G401 (cell line): Measurements from ENCODE around the gene ACAA1. TPM values are rescaled to one million over a fixed set of nuclear protein-coding genes. Genes with fewer than 3 reads are reported as not detected.
"Not testable (repeated sequence)": the region's sequence is repeated elsewhere in the genome, so short reads cannot be mapped to it uniquely, and the experiment has no call there.

ENCODE experiments used
- DNase-seq: peaks from one replicate; pipeline ENCODE4 v3.0.0-alpha.2; 2015; ENCODE audit warnings: low spot score
- in situ Hi-C: cut with HindIII; loops from 2 replicates; pipeline ENCODE4 v1.10.0; 2016; ENCODE audit warnings: low sequenced_read_pairs, mixed read lengths
- total RNA-seq: library from RNA; depleted of rRNA; stranded (reverse); fragments of >200 nt; shearing (Covaris generic); gene quantifications from 2 replicates; pipeline ENCODE4 v1.2.3, GENCODE V29; 2014; rRNA removed

The ACAA1 gene
- total RNA-seq, 1 experiment from 2014 or later = 58.6 TPM

DNA sequence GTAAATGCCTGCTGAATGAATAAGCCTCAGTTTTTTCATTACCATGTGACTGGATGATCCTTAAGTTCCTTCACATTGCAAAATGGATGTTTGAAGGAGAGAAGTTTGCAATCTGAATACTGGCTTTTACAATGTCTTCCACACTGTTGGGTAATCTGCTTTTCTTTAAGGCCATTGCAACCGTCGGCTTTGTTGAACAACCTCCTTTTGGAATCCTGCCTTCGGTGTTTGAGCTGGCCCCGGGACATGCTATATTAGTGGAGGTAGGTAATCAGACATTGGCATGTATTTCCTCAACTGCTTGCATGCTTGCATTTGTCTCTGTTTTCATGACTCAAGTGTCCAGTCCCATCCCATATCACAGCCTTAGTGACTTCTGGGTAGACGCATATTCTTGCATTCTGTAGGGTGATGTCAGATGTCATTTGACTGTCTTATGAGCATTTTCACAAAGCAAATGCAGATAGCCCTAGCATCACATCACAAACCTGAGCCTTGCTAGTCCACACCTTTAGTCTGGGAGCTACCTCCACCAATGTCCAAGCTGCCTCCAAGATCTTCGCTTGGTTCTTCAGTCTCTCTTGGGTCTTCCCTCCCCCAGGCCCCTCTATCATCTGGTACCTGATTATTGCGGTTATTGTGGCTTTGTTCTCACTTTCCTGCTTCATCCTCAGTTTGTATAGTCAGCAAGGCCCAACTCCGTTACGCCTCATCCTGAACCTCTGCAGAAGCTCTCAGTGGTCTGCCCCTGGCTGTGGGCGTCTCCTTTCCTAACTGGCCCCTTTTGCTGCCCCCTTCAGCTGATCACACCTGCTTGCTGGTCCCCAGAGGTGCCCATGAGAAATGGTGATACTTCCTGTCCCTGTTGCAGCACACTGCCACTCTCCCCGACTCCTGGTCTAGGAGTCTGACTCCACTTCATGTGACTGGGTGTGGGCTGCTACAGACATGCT, 48.5 kb downstream of the ACAA1 start:
- DNase-seq = no peak
- in situ Hi-C loops = no loop called here

DNA sequence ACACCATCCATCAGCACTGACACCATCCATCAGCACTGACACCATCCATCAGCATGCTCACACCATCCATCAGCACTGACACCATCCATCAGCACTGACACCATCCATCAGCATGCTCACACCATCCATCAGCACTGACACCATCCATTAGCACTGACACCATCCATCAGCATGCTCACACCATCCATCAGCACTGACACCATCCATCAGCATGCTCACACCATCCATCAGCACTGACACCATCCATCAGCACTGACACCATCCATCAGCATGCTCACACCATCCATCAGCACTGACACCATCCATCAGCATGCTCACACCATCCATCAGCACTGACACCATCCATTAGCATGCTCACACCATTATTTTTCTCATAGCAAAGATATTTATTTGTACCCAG, 49.6 kb downstream of the ACAA1 start:
- in situ Hi-C loops = not testable (repeated sequence)

DNA sequence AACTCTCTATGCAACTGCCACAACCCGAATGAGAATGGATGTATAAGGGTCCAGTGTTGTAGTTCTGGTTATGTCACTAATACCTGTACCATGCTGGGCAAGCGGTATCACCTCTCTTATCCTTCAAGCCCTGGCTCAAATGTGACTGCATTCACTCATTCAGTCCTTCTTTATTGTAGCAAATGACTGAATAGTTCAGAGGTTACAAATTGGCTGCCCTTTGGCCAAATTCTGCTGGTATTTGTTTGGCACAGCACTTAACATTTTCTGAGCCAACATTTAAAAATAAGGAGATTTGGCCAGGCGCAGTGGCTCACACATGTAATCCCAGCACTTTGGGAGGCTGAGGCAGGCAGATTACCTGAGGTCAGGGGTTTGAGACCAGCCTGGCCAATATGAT, 50.4 kb downstream of the ACAA1 start:
- in situ Hi-C loops = no loop called here
- DNase-seq = no peak

More for the DNA sequence above, 49.6 kb downstream of the ACAA1 start:
- not testable (repeated sequence) for DNase-seq

DNA sequence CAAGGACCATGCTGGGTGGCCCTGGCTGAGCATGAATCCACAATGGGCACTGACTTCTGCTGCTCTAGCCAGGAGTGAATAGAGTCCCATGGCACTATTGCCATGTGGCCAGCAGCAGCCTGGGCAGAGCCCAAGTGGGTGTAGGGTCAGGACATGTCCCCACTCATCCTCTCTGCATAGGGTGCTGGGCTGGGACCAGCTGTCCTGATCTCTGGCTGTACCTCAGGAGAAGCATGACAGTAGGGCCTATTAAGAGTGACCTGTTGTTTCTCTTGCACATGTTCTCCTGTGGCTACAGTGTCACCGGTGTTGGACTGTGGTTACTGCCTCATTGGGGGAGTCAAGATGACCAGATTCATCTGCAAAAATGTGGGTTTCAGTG, 51.0 kb downstream of the ACAA1 start:
- DNase-seq = no peak
- in situ Hi-C loops = no loop called here

GRCh38 chr3:38085311-38085942, 51.5 kb downstream of the ACAA1 start:
- in situ Hi-C loops = no loop called here
- no peak for DNase-seq

- in situ Hi-C loops = no loop called here
- DNase-seq = peak; percentile 3
Measured at GRCh38 chr3:38084334-38085310, 52.3 kb downstream of the ACAA1 start.

DNA sequence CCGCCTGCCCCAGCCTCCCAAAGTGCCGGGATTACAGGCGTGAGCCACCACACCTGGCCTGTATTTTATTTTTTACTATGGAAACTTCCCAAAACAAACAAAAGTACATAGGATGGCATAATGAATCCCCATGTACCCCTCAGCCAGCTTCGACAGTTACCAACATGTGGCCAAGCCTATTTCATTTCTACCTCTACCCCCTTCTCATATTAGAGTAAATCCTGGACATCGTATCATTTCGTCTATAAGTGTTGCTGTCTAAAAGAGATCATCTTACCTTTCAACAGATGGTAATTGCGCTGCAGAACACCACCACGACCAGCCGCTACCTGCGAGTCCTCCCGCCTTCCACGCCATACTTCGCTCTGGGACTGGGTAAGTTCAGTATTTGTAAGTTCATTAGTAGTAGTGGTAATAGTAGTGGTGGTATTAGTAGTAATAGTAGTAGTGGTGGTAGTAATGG, 53.0 kb downstream of the ACAA1 start:
- no peak for DNase-seq
- in situ Hi-C loops = no loop called here

GRCh38 chr3:38083254-38083653, 53.7 kb downstream of the ACAA1 start:
- DNase-seq, in situ Hi-C loops: not testable (repeated sequence)

- in situ Hi-C loops, DNase-seq: not testable (repeated sequence)
Measured at GRCh38 chr3:38082296-38082695, 54.6 kb downstream of the ACAA1 start.

GRCh38 chr3:38077073-38077472, 59.9 kb downstream of the ACAA1 start:
- DNase-seq, in situ Hi-C loops: not testable (repeated sequence)

Other genes starting within 250 kb of the ACAA1 start
- 7.1 and 8.2 TPM in 2 replicates for gene VILL, start 146.3 kb downstream of the ACAA1 start, total RNA-seq
- 8.7 and 9.0 TPM in 2 replicates for gene PLCD1, start 107.5 kb downstream of the ACAA1 start, total RNA-seq
- gene DLEC1, start 97.9 kb downstream of the ACAA1 start, total RNA-seq = not detected in 2 replicates
- gene MYD88, start 1.5 kb upstream of the ACAA1 start, total RNA-seq = 0.06 TPM in 1 of 2 replicates, not detected in the other
- 24.5 and 28.9 TPM in 2 replicates for gene OXSR1, start 28.4 kb upstream of the ACAA1 start, total RNA-seq
- gene SLC22A13, start 128.7 kb upstream of the ACAA1 start, total RNA-seq = not detected in 2 replicates
- not detected in 2 replicates for gene SLC22A14, start 145.2 kb upstream of the ACAA1 start, total RNA-seq
- gene XYLB, start 209.7 kb upstream of the ACAA1 start, total RNA-seq = 3.1 and 3.4 TPM in 2 replicates